ENCODE measurements around the gene TC2N.
"Not testable (repeated sequence)": the region's sequence is repeated elsewhere in the genome, so short reads cannot be mapped to it uniquely, and the experiment has no call there.

TC2N gene

DNA sequence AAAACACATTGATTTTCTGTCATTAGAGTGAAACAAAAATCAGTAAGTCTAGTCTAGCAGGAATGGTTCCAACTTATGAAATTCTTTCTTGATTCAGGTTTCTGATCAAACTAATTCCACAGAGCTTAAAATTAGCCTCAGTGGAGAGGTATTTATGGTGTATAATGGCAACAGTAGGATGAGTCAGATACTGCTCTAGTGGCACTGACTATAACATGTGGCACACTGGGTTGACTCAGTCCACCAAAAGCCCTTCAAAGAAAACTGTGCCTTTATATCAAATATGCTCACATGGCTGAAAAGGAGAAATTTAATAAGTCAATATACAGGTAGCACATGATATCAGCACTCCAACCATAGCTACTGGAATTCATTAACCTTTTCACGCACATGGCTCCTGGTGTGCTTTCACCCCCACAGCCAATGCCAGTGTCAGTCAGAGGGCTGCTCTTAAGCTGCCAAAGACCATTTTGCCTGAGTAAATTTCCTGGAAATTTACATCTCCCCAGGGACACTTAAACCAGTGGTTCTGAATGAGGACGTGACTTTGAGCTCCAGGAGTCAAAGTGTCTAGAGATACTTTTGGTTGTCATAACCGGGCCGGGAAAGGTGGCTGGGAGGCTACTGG, 113.7 kb downstream of the TC2N start:
- DNase-seq (ENCODE audit: low read depth) = no peak

DNA sequence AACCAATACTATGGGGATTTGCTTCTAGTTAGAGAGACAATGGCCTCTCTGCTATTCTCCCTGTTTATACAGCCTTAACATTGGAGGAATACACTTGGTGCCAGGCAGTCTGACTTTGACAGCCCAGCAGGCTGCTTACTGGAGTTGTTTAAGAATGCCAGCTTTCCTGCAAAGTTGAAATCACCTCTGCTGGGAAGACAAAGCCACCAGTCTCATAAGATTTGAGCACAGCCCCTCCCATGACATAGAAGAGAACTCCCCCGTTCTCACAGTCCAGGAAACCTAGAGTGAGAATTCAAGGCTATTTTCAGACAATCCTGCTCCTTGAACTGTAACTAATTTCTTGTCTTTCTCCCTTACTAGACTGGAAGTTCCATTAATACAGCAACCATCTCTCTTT, 114.4 kb downstream of the TC2N start:
- no peak for DNase-seq (ENCODE audit: low read depth)

DNA sequence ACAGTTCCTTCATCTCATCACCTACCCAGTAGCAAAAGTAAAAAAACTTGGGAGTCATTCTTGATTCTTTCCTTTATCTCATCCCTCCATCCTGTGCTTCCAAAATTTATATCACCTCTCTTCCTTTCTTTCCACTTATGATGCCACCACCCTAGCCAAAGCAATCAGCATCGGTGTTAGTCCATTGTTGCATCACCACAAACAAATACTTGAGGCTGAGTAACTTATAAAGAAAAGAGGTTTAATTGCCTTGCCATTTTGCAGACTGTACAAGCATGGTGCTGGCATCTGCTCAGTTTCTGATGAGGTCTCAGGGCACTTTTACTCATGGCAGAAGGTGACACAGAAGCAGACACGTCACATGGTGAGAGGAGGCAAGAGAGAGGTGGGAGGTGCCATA, 115.6 kb downstream of the TC2N start:
- no peak for DNase-seq (ENCODE audit: low read depth)

DNA sequence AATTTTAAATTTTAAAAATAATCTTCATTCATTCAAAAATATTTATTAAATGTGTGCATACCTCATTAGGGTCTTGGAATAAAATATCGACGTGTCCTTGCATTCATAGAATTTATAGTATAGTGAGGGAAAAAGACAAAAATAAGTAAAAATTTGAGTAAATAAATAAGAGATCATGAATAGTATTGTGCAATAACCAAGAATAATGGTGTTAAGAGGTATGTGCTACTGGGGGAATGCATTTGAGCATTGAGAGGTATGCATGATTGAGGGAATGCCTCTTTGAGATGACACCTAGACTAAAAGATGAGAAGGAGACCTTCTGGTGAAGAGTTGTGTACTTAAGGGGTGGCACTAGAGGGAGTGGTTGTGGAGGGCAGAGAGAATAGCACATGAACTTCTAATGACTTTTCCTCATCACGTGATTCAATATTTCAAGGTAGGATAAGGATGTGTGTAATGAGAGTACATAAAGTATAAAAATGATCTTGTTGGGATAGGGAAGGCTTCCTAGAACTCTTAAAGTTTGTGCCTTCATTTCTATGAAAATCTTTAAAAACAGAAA, 116.6 kb downstream of the TC2N start:
- no peak for DNase-seq (ENCODE audit: low read depth)

DNA sequence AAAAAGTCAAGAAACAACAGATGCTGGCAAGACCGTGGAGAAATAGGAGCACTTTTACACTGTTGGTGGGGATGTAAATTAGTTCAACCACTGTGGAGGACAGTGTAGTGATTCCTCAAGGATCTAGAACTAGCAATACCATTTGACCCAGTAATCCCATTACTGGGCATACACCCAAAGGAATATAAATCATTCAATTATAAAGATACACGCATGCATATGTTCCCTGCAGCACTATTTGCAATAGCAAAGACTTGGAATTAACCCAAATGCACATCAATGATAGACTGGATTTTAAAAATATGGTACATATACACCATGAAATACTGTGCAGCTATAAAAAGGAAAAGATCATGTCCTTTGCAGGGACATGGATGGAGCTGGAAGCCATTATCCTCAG, 117.5 kb downstream of the TC2N start:
- no peak for DNase-seq (ENCODE audit: low read depth)

DNA sequence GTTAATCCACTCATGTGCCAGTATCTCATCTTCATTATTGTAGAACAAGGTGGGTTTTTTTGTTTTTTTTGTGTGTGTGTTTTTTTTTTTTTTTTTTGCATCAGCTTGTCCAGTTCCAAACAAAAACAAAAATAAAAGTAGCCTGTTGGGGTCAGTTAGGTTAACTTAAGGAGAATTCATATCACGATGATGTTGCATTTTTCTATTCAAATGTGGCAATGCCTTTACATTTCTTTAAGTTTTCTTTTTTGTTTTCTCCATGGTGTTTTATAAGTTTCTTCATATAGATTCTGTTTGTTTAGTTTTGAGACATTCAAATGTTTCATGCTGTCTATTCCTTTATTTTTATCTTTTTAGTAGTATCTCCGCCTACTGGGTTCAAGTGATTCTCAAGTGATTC, 119.3 kb downstream of the TC2N start:
- no peak for DNase-seq (ENCODE audit: low read depth)

DNA sequence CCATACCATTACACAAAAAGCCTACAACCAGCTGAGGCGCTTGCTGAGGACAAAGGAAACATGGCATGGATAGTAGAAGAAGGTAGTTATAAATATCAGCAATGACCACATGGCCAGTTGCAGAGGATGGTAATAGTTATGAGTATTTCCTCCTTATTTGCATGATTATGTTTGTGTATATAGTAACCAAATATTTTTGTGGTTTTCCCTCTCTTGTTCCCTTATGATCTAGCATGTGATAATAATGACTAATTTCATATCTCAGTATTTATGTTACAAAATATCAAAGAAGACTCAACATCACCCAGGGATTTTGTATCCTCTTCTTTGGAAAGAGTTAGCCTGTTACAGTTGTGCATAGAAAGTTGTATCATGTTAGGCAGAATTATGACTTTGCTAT, 122.0 kb downstream of the TC2N start:
- no peak for DNase-seq (ENCODE audit: low read depth)

DNA sequence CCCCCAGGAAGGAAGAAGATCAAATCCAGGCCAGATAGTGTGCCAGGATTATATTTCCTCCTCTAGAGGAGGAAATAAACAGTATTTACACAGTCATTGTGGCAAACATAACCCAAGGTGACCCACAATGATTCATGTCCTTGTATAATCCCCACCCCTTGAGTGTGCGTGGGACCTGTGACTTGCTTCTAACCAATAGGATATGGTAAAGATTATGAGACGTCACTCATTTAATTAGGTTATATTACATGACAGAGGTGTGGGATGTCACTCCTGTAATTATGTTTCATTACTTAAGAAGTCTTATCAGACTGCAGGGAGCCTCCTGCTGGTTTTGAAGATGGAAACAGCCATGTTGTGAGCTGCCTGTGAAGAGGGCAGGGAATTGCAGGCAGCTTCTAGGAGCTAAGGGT, 123.3 kb downstream of the TC2N start:
- DNase-seq (ENCODE audit: low read depth) = no peak

DNA sequence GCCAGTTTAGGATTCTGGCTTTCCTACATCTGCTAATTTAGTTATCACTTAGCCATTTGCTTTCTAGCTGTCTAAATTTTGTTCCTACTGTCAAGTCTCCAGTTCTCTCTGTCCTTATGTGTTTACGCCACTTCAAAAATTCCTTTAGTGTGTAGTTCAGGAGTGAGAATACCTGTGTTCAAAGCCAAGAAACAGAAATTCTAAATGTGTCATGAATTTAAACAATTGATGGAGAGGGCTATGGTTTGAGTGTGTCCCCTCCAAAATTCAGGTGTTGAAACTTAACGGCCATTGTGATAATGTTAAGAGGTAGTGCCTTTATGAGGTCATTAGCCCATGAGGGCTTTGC, 124.1 kb downstream of the TC2N start:
- DNase-seq (ENCODE audit: low read depth) = no peak

DNA sequence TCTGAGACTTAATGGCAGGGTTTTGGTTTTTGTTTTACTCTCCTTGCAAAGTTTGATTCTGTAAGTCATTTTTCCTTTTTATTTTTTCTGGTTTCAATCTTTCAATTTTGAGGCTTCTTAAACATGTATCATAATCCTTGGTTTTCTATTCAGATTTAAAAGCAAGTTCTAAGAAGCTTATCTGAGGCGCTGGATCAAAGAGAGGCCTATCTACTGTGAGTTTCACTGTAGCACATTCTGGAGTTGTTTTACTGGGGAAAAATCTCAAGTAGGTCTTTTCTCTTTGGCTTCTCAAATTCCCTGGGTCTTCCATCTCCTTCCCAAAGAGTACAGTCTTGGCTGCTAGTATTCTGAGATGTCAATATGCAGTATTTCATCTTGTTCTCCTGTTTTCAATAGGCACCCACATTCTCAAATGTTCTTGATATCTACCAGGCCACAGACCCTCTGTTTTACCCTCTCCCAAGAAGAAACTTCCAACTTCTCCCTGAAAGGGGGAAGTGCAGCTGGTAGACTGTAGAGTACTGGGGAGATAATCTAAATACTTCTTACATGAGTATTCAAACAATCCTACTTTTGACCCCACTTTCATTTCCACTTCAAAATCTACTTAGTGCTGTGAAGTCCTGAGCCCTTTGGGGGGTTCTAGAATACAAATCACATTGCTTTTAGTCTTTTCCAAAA, 124.6 kb downstream of the TC2N start:
- no peak for DNase-seq (ENCODE audit: low read depth)

DNA sequence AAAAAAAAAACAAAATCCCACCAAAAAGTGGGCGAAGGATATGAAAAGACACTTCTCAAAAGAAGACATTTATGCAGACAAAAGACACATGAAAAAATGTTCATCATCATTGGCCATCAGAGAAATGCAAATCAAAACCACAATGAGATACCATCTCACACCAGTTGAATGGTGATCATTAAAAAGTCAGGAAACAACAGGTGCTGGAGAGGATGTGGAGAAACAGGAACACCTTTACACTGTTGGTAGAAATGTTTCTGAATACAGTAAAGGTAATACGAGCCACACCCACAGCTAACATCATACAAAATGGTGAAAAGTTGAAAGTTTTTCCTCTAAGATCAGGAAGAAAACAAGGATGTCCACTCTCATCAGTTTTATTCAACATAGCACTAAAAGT, 127.5 kb downstream of the TC2N start:
- not testable (repeated sequence) for DNase-seq (ENCODE audit: low read depth)

DNA sequence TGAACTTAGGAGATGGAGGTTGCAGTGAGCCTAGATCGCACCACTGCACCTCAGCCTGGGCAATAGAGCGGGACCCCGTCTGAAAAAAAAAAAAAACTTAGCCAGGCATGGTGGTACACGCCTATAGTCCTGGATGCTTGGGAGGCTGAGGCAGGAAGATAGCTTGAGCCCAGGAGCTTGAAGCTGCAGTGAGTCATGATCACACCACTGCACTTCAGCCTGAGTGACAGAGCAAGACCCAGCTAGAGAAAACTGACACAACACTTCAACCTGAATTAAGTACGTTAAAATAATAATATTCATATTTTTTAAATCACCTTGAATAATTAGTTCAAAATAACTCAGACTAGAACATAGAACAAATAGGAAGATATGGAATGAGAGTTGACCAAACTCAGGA, 129.7 kb downstream of the TC2N start:
- DNase-seq (ENCODE audit: low read depth) = no peak

DNA sequence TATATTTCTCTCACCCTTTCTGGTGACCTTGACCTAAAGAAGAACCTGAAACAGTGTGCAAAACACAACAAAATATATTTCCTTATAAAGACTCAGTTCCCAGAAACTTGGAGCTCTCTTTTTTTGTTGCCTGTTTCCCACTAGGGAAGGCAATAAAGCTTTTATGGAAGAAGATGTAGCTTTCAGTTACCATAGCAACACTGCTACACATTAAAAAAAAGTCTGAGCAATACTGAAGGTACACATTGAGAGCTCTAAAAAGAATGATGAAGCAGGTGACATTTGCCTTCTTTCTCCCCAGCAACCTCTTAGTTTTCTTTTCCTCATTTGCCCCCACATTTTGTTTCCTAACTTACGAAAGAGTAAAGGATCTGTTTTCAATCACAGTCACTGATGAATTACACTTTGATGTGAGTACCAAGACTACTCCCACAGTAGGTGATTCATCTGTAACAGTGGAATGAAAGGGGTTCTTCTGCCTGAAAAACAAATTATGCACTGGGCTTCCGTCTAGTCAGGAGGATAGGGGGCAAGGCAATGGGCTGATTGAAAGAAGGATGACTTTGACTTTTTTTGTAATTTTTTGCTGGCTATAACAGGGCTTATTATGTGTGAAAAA, 134.4 kb downstream of the TC2N start:
- no peak for DNase-seq (ENCODE audit: low read depth)

DNA sequence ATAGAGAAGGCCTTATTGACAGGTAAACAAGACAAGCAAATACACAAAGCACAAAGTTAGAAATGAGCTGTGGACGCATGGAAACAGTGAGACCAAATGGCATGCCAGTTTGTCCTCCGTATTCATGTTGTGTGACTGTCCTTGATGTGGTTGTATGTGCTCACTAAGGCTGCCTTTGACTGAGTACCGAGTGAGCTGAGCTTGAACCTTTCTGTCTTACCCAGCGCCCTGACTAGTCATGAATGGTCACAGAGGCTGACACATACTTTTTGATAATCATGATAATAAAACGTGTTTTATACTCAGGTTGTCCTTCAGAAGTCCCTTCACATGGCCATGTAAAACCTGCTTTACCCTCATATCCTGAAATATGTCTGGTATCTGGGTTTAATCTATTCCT, 134.9 kb downstream of the TC2N start:
- DNase-seq (ENCODE audit: low read depth) = no peak

DNA sequence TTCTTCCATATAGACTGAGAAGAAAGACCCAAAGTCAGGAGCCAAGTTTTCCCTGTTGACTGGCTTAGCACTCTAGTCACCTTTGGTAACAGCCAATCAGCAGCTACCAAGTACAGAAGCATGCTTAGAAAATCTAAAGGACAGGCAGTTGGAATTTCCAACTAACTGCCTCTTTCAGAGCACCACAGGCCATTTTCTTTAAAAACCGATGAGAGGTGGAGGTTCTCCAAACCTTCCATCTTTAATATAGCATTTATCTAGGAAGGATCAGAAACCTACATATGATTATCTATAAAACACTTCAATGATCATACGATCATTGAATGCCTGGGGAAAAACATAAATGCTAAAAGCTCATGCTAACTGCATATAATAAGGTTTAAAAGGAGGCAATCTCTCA, 135.3 kb downstream of the TC2N start, which contains the start of gene CATSPERB:
Gene CATSPERB, minus strand, starts transcription at position 101 of the 400 bp plus-strand sequence. CDS start 2,607 bp downstream, outside the sequence.
- no peak for DNase-seq (ENCODE audit: low read depth)

DNA sequence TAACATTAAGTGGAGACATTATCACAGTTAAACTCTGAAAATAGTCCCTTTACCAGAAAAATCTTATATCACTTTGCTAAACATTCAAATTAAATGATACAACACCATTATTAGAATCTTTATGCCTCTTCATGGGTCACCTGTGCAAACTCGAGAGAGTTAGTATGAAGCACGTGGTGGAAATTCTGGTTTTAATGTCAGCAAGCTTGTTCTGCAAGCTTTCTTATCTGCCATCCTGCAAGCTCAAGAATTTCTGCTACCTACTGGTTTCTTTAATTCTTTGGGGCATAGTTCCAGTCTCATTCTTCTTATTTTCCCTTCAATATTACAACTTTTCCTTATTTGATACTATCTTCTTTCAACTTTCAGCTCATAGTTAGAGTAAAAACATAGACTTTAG, 136.3 kb downstream of the TC2N start:
- no peak for DNase-seq (ENCODE audit: low read depth)

DNA sequence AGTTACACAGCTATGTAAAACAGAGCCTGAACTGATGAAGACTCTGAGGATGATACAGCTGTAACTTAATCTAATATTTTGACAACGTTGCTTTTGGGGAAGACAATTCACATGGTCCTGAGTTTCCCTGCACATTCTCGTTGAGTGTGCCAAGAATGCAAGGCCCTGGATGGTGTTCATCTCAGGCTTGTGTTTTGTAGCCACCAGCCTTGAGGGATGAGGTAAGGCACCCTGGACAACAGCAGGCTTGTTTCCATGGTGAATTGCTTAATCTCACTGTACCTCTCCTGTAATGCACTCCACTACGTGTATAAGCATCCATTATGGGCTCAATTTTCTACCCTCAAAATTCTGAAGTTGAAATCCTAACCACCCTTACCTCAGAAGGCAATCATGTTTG, 137.6 kb downstream of the TC2N start:
- DNase-seq (ENCODE audit: low read depth) = no peak
